Activated CD4-positive, alpha-beta T cell treated with anti-CD3 and anti-CD28 coated beads, Interleukin-2, amount 10 ng/mL, durations not matched to agents 24 days and 14 days (primary cell): Measurements from ENCODE around the gene IL1RAPL2. TPM values are rescaled to one million over a fixed set of nuclear protein-coding genes. Genes with fewer than 3 reads are reported as not detected.
"Not testable (repeated sequence)": the region's sequence is repeated elsewhere in the genome, so short reads cannot be mapped to it uniquely, and the experiment has no call there.

Experiments used
- DNase-seq: peaks from one replicate; pipeline ENCODE4 v3.0.0; 2022
- H3K27ac Mint-ChIP-seq: one replicate; pipeline ENCODE4 v1.8.0; 2022; ENCODE audit warnings: mild to moderate bottlenecking, mixed read lengths
- H3K27me3 Mint-ChIP-seq: one replicate; pipeline ENCODE4 v1.8.0; 2022; ENCODE audit warnings: mixed read lengths
- H3K36me3 Mint-ChIP-seq: one replicate; pipeline ENCODE4 v1.8.0; 2022; ENCODE audit warnings: low read depth, mild to moderate bottlenecking, mixed read lengths
- H3K4me1 Mint-ChIP-seq: one replicate; pipeline ENCODE4 v1.8.0; 2021; ENCODE audit warnings: mixed read lengths
- H3K4me3 Mint-ChIP-seq: one replicate; pipeline ENCODE4 v1.8.0; 2022; ENCODE audit warnings: mild to moderate bottlenecking, moderate library complexity, mixed read lengths
- H3K9me3 Mint-ChIP-seq: one replicate; pipeline ENCODE4 v1.8.0; 2021; ENCODE audit warnings: mixed read lengths
- intact Hi-C: fragments of 100-400 bp; cut with micrococcal nuclease; formaldehyde crosslinking; loops from one replicate; pipeline ENCODE4 v1.15.1; 2023
- total RNA-seq: library from RNA; stranded (reverse); gene quantifications from 2 replicates; pipeline ENCODE4 v1.2.3, GENCODE V29; 2022

IL1RAPL2 gene
- total RNA-seq, 1 donor from 2014 or later: not detected

DNA sequence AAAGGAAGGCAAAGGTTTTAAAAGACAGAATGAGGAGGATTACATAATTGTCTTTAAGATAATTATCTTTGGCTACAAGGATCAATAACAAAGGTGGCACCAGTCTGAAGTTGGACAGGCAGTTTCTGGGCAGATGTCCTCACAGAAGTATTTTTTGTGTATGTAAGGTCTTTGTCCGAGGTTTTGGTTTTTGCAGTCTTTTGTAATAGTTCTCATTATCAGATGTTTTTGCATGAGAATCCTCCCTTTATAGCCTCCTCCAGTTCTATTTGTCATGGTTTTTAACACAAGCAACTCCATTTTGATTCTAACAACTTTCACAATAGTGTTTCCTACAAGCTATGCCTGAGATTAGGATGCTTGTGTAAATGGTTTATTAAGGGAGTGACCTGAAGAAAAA, 286.2 kb downstream of the IL1RAPL2 start:
- no peak overlapping the region for H3K27ac Mint-ChIP-seq
- DNase-seq: no peak
- H3K9me3 Mint-ChIP-seq: no peaks in the 10 kb centered on the region
- H3K36me3 Mint-ChIP-seq: no peaks in the 10 kb centered on the region
- H3K4me3 Mint-ChIP-seq: no peak overlapping the region
- no peaks in the 10 kb centered on the region for H3K4me1 Mint-ChIP-seq
- intact Hi-C loops: no loop called here
- H3K27me3 Mint-ChIP-seq: no peaks in the 10 kb centered on the region

DNA sequence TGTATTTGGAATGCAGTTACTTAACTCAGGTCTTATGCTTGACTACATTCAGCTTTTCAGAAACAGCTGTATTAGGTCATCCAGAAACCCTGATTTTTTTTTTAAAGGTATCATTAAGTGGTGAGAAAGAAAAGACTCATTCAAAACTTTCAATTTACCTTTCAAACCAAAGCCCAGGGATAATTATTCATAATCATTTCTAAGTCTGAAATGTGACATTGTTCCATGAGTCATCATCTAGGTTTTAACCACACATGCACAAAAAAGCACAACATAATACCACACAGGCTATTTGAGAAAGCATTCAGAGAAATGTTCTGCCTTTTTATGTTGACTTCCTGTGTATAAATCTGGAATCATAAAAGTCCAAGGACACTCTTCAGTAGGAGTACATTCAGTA, 288.2 kb downstream of the IL1RAPL2 start:
- Mint-ChIP-seq H3K27me3 (no peaks in the 10 kb centered on the region), H3K9me3 (no peaks in the 10 kb centered on the region), H3K4me3 (no peak overlapping the region), H3K27ac (no peak overlapping the region), H3K36me3 (no peaks in the 10 kb centered on the region), H3K4me1 (no peaks in the 10 kb centered on the region)
- intact Hi-C loops: no loop called here
- DNase-seq: no peak

DNA sequence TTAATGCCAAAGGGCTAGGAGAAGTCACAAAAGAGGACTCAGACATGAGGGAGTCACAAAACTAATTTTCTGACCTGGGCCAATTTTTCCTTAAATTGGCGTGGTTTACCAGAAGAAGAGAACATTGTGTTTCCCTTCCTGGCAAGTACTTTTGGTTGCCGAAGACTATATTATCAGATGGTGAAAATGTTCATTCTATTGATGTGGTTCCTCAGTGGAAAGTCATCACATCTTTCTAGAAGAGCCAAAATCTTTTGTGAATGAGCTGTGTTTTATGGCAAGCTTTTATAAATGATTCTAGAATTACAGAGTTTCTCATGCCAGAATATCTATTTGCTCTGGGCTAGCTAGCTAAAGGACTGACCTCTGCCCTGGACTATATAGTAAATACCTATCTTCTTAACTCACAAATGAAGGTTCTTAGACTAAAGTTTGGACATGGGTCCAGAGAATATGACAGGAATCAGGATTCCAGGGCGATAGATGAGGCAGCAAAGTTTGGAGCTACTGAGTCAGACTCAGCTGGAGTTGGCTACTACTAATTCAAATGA, 288.9 kb downstream of the IL1RAPL2 start:
- H3K27me3 Mint-ChIP-seq: no peaks in the 10 kb centered on the region
- no peak overlapping the region for H3K27ac Mint-ChIP-seq
- intact Hi-C loops: no loop called here
- no peaks in the 10 kb centered on the region for H3K9me3 Mint-ChIP-seq
- H3K36me3 Mint-ChIP-seq: no peaks in the 10 kb centered on the region
- no peaks in the 10 kb centered on the region for H3K4me1 Mint-ChIP-seq
- no peak for DNase-seq
- H3K4me3 Mint-ChIP-seq: no peak overlapping the region

DNA sequence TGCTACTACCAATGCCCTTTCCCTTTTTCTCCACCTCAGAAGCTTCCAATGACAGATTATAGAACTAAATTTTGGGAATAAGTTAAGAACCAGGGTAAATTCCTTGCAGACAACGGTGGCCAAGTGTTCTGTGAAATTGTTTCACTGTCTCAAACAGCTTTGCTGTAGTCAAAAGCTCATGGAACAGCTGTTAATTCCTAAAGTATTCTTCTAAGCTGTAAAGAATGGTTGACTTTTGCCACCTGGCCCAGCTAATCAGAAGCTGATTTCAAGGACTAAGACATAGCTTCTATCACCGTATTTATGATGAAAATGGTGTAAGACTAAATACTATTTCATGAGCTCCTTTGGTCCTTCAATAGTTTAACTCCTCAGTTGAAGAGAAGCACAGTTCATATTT, 297.5 kb downstream of the IL1RAPL2 start:
- intact Hi-C loops: no loop called here

DNA sequence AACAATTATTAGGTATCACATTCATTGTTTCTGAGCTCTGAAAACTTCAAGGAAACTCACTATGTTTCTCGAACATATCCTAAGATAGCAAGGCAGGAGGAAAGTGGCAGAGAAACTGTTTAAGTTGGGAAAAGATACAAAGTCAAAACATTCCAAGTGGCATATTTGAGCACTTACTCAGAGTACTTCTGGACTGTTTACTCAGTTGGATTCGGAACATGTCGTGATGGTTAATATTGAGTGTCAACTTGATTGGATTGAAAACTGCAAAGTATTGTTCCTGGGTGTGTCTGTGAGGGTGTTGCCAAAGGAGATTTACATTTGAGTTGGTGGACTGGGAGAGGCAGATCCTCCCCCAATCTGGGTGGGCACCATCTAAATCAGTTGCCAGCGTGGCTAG, 298.3 kb downstream of the IL1RAPL2 start:
- Mint-ChIP-seq H3K27ac (no peak overlapping the region), H3K4me1 (no peaks in the 10 kb centered on the region), H3K9me3 (no peaks in the 10 kb centered on the region), H3K4me3 (no peak overlapping the region), H3K36me3 (no peaks in the 10 kb centered on the region), H3K27me3 (no peaks in the 10 kb centered on the region)
- intact Hi-C loops: no loop called here
- DNase-seq: no peak

More for the DNA sequence above, 297.5 kb downstream of the IL1RAPL2 start:
- Mint-ChIP-seq H3K9me3 (no peaks in the 10 kb centered on the region), H3K4me1 (no peaks in the 10 kb centered on the region), H3K36me3 (no peaks in the 10 kb centered on the region), H3K27ac (no peak overlapping the region), H3K27me3 (no peaks in the 10 kb centered on the region), H3K4me3 (no peak overlapping the region)
- no peak for DNase-seq

DNA sequence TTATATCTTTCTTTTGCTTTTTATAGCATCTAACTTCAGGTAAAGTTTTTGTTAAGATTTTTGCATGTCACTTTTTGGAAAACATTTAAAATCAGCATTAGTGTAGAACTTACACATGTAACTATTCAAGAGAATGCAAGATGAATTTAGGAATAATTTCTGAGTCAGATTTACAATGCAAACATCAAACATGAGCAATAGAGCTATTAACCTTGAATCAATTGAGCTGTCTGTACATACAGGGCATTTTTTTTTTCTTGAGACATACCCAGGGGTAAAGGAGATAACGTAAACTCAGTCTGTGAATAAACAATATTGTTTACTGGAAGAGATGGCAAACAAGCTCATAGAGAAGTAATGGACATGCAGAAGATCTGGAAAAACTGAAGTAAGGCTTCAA, 311.5 kb downstream of the IL1RAPL2 start:
- H3K27me3 Mint-ChIP-seq: no peaks in the 10 kb centered on the region
- DNase-seq: no peak
- no peaks in the 10 kb centered on the region for H3K4me1 Mint-ChIP-seq
- H3K36me3 Mint-ChIP-seq: no peaks in the 10 kb centered on the region
- intact Hi-C loops: no loop called here
- H3K27ac Mint-ChIP-seq: no peak overlapping the region
- H3K4me3 Mint-ChIP-seq: no peak overlapping the region
- H3K9me3 Mint-ChIP-seq: no peaks in the 10 kb centered on the region

DNA sequence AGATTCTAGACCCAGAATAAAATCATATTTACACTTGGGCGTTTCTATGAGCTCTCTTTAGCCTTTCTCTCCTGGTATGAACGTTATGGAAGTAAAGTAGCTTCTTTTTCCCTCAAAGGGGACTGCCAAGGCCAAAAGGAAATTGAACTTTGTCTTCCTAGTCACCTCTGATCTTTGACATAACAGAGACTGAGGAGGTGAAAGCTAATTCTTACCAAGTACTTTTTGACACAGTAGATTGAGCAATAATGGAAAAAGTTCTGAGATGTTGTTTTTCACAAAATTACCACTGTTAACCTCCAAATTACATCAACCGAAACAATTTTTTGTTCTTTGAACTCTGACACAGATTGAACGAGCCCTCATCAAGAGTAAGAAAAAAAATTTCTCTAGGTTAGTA, 336.1 kb downstream of the IL1RAPL2 start:
- Mint-ChIP-seq H3K36me3 (no peaks in the 10 kb centered on the region), H3K4me3 (no peak overlapping the region), H3K9me3 (no peaks in the 10 kb centered on the region), H3K27me3 (no peaks in the 10 kb centered on the region), H3K4me1 (no peaks in the 10 kb centered on the region), H3K27ac (no peak overlapping the region)
- intact Hi-C loops: no loop called here
- no peak for DNase-seq

DNA sequence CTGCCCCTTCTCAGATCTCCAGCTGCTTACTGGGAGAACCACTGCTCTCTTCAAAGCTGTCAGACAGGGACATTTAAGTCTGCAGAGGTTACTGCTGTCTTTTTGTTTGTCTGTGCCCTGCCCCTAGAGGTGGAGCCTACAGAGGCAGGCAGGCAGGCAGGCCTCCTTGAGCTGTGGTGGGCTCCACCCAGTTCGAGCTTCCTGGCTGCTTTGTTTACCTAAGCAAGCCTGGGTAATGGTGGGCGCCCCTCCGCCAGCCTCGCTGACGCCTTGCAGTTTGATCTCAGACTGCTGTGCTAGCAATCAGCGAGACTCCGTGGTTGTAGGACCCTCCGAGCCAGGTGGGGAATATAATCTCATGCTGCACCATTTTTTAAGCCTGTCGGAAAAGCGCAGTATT, 343.7 kb downstream of the IL1RAPL2 start:
- H3K4me3 Mint-ChIP-seq: peak overlapping the region; percentile 70
- DNase-seq: peak; percentile 58
- intact Hi-C loops, H3K36me3 Mint-ChIP-seq, H3K4me1 Mint-ChIP-seq, H3K27me3 Mint-ChIP-seq, H3K9me3 Mint-ChIP-seq, H3K27ac Mint-ChIP-seq: not testable (repeated sequence)

DNA sequence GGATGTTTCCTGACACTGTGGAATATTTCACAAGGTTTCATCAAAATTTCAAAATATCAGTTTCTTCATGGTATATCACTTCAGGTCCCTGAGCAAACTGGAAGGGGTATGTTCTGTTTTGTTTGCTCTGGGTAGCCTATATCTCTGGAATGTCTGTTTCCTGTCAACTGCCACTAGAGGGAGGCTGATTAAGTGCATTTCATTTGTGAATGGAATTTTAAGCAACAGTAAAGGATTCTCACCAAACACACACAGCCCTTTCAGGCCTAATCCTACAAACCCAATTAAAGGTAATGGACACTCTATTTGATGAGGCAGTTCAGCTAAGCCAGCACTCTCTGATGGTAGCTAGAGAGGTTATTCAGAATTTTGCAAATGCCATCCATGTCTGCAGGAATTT, 347.3 kb downstream of the IL1RAPL2 start:
- H3K27me3 Mint-ChIP-seq: no peaks in the 10 kb centered on the region
- no peak overlapping the region for H3K27ac Mint-ChIP-seq
- DNase-seq: no peak
- peaks cover 3% of the 10 kb centered on the region for H3K4me1 Mint-ChIP-seq
- H3K36me3 Mint-ChIP-seq: no peaks in the 10 kb centered on the region
- intact Hi-C loops: no loop called here
- H3K9me3 Mint-ChIP-seq: no peaks in the 10 kb centered on the region
- no peak overlapping the region for H3K4me3 Mint-ChIP-seq

DNA sequence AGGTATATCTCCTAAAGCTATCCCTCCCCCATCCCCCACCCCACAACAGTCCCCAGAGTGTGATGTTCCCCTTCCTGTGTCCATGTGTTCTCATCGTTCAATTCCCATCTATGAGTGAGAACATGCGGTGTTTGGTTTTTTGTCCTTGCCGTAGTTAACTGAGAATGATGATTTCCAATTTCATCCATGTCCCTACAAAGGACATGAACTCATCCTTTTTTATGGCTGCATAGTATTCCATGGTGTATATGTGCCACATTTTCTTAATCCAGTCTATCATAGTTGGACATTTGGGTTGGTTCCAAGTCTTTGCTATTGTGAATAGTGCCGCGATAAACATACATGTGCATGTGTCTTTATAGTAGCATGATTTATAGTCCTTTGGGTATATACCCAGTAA, 348.7 kb downstream of the IL1RAPL2 start:
- DNase-seq, H3K4me1 Mint-ChIP-seq, H3K4me3 Mint-ChIP-seq, H3K27ac Mint-ChIP-seq, intact Hi-C loops, H3K36me3 Mint-ChIP-seq, H3K9me3 Mint-ChIP-seq, H3K27me3 Mint-ChIP-seq: not testable (repeated sequence)

DNA sequence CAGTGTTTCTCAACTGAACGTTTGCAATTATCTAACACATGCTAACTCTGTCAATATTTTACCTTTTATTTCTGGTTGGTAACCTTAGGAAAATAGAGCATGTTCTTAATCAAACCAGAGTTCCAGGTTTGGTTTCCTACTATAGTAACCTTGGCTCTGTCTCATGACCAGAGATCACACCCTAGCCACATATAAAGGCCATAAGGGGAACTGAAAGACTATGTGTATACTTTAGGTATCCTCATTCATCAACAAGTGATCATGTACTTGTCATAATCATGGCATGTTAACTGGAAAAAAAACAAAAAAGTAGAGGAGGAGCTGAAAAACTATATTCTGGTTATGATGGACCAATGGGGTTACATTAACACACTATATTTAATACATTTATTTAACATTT, 352.1 kb downstream of the IL1RAPL2 start:
- Mint-ChIP-seq H3K36me3 (no peaks in the 10 kb centered on the region), H3K27me3 (no peaks in the 10 kb centered on the region), H3K4me1 (no peaks in the 10 kb centered on the region), H3K4me3 (no peak overlapping the region), H3K27ac (no peak overlapping the region), H3K9me3 (no peaks in the 10 kb centered on the region)
- DNase-seq: no peak
- intact Hi-C loops: no loop called here

DNA sequence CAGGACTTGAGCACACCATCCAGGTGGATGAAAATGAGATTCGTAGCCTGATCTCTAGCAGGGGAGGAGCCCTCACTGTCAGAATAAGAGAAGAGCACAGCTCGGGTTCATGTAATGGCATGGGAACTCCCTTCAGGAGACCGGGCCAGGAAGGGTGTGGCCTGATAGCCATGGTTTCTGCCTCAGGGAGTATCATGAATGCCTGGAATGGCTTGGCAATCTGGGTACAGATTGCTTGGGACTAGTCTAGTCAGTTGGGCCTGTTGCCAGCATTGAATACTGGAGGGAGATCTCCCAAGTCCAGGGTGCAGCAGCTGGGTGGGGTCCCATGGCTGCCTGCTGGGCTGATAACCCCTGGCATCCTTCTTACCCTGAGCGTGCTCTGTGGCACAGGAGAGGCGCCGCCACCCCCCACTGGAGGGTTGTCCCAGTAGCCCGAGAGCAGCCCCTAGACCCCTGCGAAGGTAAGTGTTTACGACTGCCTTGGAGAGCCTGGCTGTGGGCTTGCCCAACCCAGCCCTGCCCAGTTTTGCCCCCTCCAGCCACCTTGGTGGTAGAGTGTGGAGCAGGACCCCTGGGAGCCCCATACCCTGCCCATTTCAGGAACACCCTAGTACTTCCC, 355.7 kb downstream of the IL1RAPL2 start:
- Mint-ChIP-seq H3K4me1 (no peaks in the 10 kb centered on the region), H3K9me3 (no peaks in the 10 kb centered on the region), H3K36me3 (no peaks in the 10 kb centered on the region), H3K27ac (no peak overlapping the region), H3K27me3 (no peaks in the 10 kb centered on the region), H3K4me3 (no peak overlapping the region)
- no peak for DNase-seq
- intact Hi-C loops: no loop called here

DNA sequence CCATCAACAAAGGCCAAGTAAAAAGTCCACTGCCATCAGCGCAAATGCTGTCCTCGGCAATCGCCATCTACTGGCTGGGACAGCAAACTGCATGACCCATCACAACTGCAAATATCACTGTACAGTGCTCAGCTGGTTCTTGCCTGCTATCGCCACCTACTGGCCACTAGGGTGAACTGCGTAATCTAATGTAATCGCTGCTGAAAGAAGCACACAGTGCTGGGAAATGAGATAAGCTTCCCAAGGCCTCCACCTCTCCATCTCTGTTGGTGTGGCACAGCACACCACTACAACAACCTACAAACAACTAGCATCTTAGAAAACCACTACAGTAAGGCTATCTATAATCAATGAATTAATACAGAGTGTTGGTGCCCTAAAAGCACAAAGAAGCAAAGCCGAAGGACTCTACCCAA, 356.2 kb downstream of the IL1RAPL2 start:
- Mint-ChIP-seq H3K27me3 (no peaks in the 10 kb centered on the region), H3K9me3 (no peaks in the 10 kb centered on the region), H3K36me3 (no peaks in the 10 kb centered on the region), H3K27ac (no peak overlapping the region), H3K4me3 (no peak overlapping the region), H3K4me1 (no peaks in the 10 kb centered on the region)
- DNase-seq: peak; percentile 87
- intact Hi-C loops: no loop called here

DNA sequence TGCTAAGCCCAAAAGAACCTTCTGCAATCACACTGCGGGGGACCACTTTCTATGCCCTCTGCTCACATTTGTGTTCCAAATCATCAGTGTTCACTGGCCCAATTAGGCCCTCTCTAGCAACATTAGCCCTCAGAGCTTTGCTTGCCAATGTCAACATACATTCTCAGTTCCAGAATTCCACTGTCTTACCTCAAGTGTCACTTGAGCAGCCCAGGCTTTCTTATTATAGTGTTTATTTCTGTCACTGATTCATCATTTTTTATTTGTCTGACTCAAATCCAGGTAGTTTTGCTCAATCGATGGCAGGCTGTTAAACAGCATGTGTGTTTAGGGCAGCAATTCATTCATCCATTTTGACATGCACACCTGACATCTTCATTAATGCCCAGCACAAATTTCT, 363.3 kb downstream of the IL1RAPL2 start:
- DNase-seq: no peak
- H3K27me3 Mint-ChIP-seq: no peaks in the 10 kb centered on the region
- no peak overlapping the region for H3K4me3 Mint-ChIP-seq
- no peaks in the 10 kb centered on the region for H3K4me1 Mint-ChIP-seq
- no peaks in the 10 kb centered on the region for H3K9me3 Mint-ChIP-seq
- intact Hi-C loops: no loop called here
- H3K27ac Mint-ChIP-seq: no peak overlapping the region
- no peaks in the 10 kb centered on the region for H3K36me3 Mint-ChIP-seq

DNA sequence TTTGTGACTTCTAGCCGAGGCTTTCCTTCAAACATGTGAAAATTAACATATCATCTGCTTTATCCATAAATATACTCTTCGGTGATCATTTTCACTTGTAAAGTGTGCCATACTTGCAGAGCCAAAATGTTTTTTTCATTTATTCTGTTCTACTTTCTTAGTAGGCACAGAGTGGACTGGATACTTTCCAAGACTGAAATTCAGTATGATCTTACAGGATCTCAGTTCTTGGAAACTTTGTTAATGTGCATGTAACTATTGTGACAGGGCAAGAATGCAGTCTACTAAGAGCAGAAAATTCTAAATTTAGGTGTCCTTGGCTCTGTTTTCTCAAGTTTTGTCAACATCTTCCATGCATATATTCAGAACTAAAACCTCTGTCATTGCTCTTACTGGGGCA, 369.6 kb downstream of the IL1RAPL2 start:
- no peaks in the 10 kb centered on the region for H3K4me1 Mint-ChIP-seq
- no peak overlapping the region for H3K27ac Mint-ChIP-seq
- DNase-seq: no peak
- no peak overlapping the region for H3K4me3 Mint-ChIP-seq
- no peaks in the 10 kb centered on the region for H3K9me3 Mint-ChIP-seq
- intact Hi-C loops: no loop called here
- no peaks in the 10 kb centered on the region for H3K36me3 Mint-ChIP-seq
- H3K27me3 Mint-ChIP-seq: no peaks in the 10 kb centered on the region
